ENCODE results near the gene STAC2.
"Not testable (repeated sequence)": the region's sequence is repeated elsewhere in the genome, so short reads cannot be mapped to it uniquely, and the experiment has no call there.

Gene STAC2

GRCh38 chr17:39251997-39252396 lies 26.3 kb upstream of the STAC2 start:
- H2AFZ ChIP-seq (ENCODE audit: low read length): no peak overlapping the region
- no peaks in the 10 kb centered on the region for H3F3A ChIP-seq (ENCODE audit: insufficient read depth, low read length)
- no peak overlapping the region for H3K4me3 ChIP-seq (ENCODE audit: low read length)
- H3K4me2 ChIP-seq (ENCODE audit: low read depth, low read length): no peak overlapping the region
- H3K79me2 ChIP-seq (ENCODE audit: low read length): no peaks in the 10 kb centered on the region
- TF ChIP-seq EZH2phosphoT487 (IDR thresholded peaks at IDR 0.05; ENCODE audit: low read length): no peak
- TF ChIP-seq EZH2 (optimal IDR thresholded peaks at IDR 0.05; ENCODE audit: low read depth, low read length): no peak
- no peak for TF ChIP-seq CTCF (IDR thresholded peaks at IDR 0.05; ENCODE audit: low read length)
- no peaks in the 10 kb centered on the region for H3K4me1 ChIP-seq (ENCODE audit: low read length)
- H3K27me3 ChIP-seq (replicated peaks; ENCODE audit: insufficient read depth, low read length): no peaks in the 10 kb centered on the region
- no peak for DNase-seq
- H3K36me3 ChIP-seq (replicated peaks; ENCODE audit: insufficient read depth, low read length): no peaks in the 10 kb centered on the region
- H3K9me3 ChIP-seq (replicated peaks; ENCODE audit: insufficient read depth, low read length): no peaks in the 10 kb centered on the region
- H3K27ac ChIP-seq (ENCODE audit: low read length): no peak overlapping the region
- no peaks in the 10 kb centered on the region for H4K20me1 ChIP-seq (ENCODE audit: insufficient read depth, low read length)
- no peaks in the 10 kb centered on the region for H3K9me2 ChIP-seq (replicated peaks; ENCODE audit: insufficient read depth, low read length)
- H3K9ac ChIP-seq (ENCODE audit: low read length): no peak overlapping the region

- not testable (repeated sequence) for H4K20me1 ChIP-seq (ENCODE audit: insufficient read depth, low read length); H3K9me2 ChIP-seq (replicated peaks; ENCODE audit: insufficient read depth, low read length); DNase-seq; H3K79me2 ChIP-seq (ENCODE audit: low read length); H3K36me3 ChIP-seq (replicated peaks; ENCODE audit: insufficient read depth, low read length); H3F3A ChIP-seq (ENCODE audit: insufficient read depth, low read length); H3K27ac ChIP-seq (ENCODE audit: low read length); H3K4me2 ChIP-seq (ENCODE audit: low read depth, low read length); H3K9me3 ChIP-seq (replicated peaks; ENCODE audit: insufficient read depth, low read length); H2AFZ ChIP-seq (ENCODE audit: low read length); H3K9ac ChIP-seq (ENCODE audit: low read length); H3K27me3 ChIP-seq (replicated peaks; ENCODE audit: insufficient read depth, low read length); H3K4me3 ChIP-seq (ENCODE audit: low read length); H3K4me1 ChIP-seq (ENCODE audit: low read length)
Observed at GRCh38 chr17:39250076-39250475, 24.3 kb upstream of the STAC2 start.

GRCh38 chr17:39246274-39246673 lies 20.5 kb upstream of the STAC2 start:
- no peaks in the 10 kb centered on the region for H3K36me3 ChIP-seq (replicated peaks; ENCODE audit: insufficient read depth, low read length)
- H3K4me2 ChIP-seq (ENCODE audit: low read depth, low read length): no peak overlapping the region
- H4K20me1 ChIP-seq (ENCODE audit: insufficient read depth, low read length): no peaks in the 10 kb centered on the region
- H3K9me2 ChIP-seq (replicated peaks; ENCODE audit: insufficient read depth, low read length): no peaks in the 10 kb centered on the region
- H2AFZ ChIP-seq (ENCODE audit: low read length): no peak overlapping the region
- no peak overlapping the region for H3K4me3 ChIP-seq (ENCODE audit: low read length)
- TF ChIP-seq EZH2phosphoT487 (IDR thresholded peaks at IDR 0.05; ENCODE audit: low read length) (no peak), EZH2 (optimal IDR thresholded peaks at IDR 0.05; ENCODE audit: low read depth, low read length) (no peak), CTCF (IDR thresholded peaks at IDR 0.05; ENCODE audit: low read length) (no peak)
- H3K79me2 ChIP-seq (ENCODE audit: low read length): no peaks in the 10 kb centered on the region
- no peak for DNase-seq
- no peaks in the 10 kb centered on the region for H3K4me1 ChIP-seq (ENCODE audit: low read length)
- H3F3A ChIP-seq (ENCODE audit: insufficient read depth, low read length): no peaks in the 10 kb centered on the region
- H3K27ac ChIP-seq (ENCODE audit: low read length): no peak overlapping the region
- H3K9ac ChIP-seq (ENCODE audit: low read length): no peak overlapping the region
- H3K9me3 ChIP-seq (replicated peaks; ENCODE audit: insufficient read depth, low read length): no peaks in the 10 kb centered on the region
- no peaks in the 10 kb centered on the region for H3K27me3 ChIP-seq (replicated peaks; ENCODE audit: insufficient read depth, low read length)

GRCh38 chr17:39244600-39245570 lies 19.1 kb upstream of the STAC2 start:
- no peak overlapping the region for H3K4me2 ChIP-seq (ENCODE audit: low read depth, low read length)
- no peak overlapping the region for H3K27ac ChIP-seq (ENCODE audit: low read length)
- H3K79me2 ChIP-seq (ENCODE audit: low read length): no peaks in the 10 kb centered on the region
- H4K20me1 ChIP-seq (ENCODE audit: insufficient read depth, low read length): no peaks in the 10 kb centered on the region
- no peak overlapping the region for H3K9ac ChIP-seq (ENCODE audit: low read length)
- no peak overlapping the region for H3K4me3 ChIP-seq (ENCODE audit: low read length)
- H3K9me2 ChIP-seq (replicated peaks; ENCODE audit: insufficient read depth, low read length): no peaks in the 10 kb centered on the region
- DNase-seq: peak; percentile 74
- TF ChIP-seq CTCF (IDR thresholded peaks at IDR 0.05; ENCODE audit: low read length): peak; percentile 96
- no peak for TF ChIP-seq EZH2phosphoT487 (IDR thresholded peaks at IDR 0.05; ENCODE audit: low read length)
- H3K9me3 ChIP-seq (replicated peaks; ENCODE audit: insufficient read depth, low read length): no peaks in the 10 kb centered on the region
- H3K4me1 ChIP-seq (ENCODE audit: low read length): 0 out of 2 replicates have a peak, but pooled peaks cover 1% of the 10 kb centered on the region
- H3K27me3 ChIP-seq (replicated peaks; ENCODE audit: insufficient read depth, low read length): no peaks in the 10 kb centered on the region
- no peaks in the 10 kb centered on the region for H3K36me3 ChIP-seq (replicated peaks; ENCODE audit: insufficient read depth, low read length)
- no peaks in the 10 kb centered on the region for H3F3A ChIP-seq (ENCODE audit: insufficient read depth, low read length)
- H2AFZ ChIP-seq (ENCODE audit: low read length): no peak overlapping the region

Data from MM.1S (cell line).